ENCODE results near the gene NR2C2AP. TPM values are rescaled to one million over a fixed set of nuclear protein-coding genes. Genes with fewer than 3 reads are reported as not detected.

Gene NR2C2AP
- total RNA-seq, 1 experiment from 2014 or later, result 63.1 TPM

Other genes with a start within 250 kb of the NR2C2AP start
- 57.3 and 58.7 TPM in 2 replicates for gene SUGP2, start 169.9 kb downstream of the NR2C2AP start, total RNA-seq (2014; rRNA removed; shearing (Covaris generic); ENCODE audit: low replicate concordance)
- gene ARMC6, start 169.8 kb downstream of the NR2C2AP start, total RNA-seq (2014; rRNA removed; shearing (Covaris generic); ENCODE audit: low replicate concordance), result 219 and 267 TPM in 2 replicates
- gene SLC25A42, start 139.4 kb downstream of the NR2C2AP start, total RNA-seq (2014; rRNA removed; shearing (Covaris generic); ENCODE audit: low replicate concordance), result 2.0 and 10.0 TPM in 2 replicates
- 33.2 and 64.3 TPM in 2 replicates for gene TMEM161A, start 64.9 kb downstream of the NR2C2AP start, total RNA-seq (2014; rRNA removed; shearing (Covaris generic); ENCODE audit: low replicate concordance)
- 2.1 TPM in 1 of 2 replicates, not detected in the other for gene MEF2B, start 33.2 kb downstream of the NR2C2AP start, total RNA-seq (2014; rRNA removed; shearing (Covaris generic); ENCODE audit: low replicate concordance)
- 16.5 and 37.4 TPM in 2 replicates for gene BORCS8, start 11.3 kb downstream of the NR2C2AP start, total RNA-seq (2014; rRNA removed; shearing (Covaris generic); ENCODE audit: low replicate concordance)
- 64.9 and 144 TPM in 2 replicates for gene RFXANK, start 11.2 kb downstream of the NR2C2AP start, total RNA-seq (2014; rRNA removed; shearing (Covaris generic); ENCODE audit: low replicate concordance)
- gene NCAN, start 8.5 kb upstream of the NR2C2AP start, total RNA-seq (2014; rRNA removed; shearing (Covaris generic); ENCODE audit: low replicate concordance), result 0.07 and 0.79 TPM in 2 replicates
- gene TM6SF2, start 69.9 kb upstream of the NR2C2AP start, total RNA-seq (2014; rRNA removed; shearing (Covaris generic); ENCODE audit: low replicate concordance), result not detected in 2 replicates
- 28.9 and 57.0 TPM in 2 replicates for gene SUGP1, start 117.1 kb upstream of the NR2C2AP start, total RNA-seq (2014; rRNA removed; shearing (Covaris generic); ENCODE audit: low replicate concordance)
- gene MAU2, start 117.4 kb upstream of the NR2C2AP start, total RNA-seq (2014; rRNA removed; shearing (Covaris generic); ENCODE audit: low replicate concordance), result 19.6 and 32.9 TPM in 2 replicates
- gene GATAD2A, start 202.3 kb upstream of the NR2C2AP start, total RNA-seq (2014; rRNA removed; shearing (Covaris generic); ENCODE audit: low replicate concordance), result 46.3 and 69.1 TPM in 2 replicates